HG02678 (cell line): ENCODE results near the gene PDE4DIP.
"Not testable (repeated sequence)": the region's sequence is repeated elsewhere in the genome, so short reads cannot be mapped to it uniquely, and the experiment has no call there.

ENCODE experiments used
- ATAC-seq: cut with Tn5 transposase; IDR thresholded peaks from one replicate; pipeline ENCODE4 v1.9.1; 2021; ENCODE audit warnings: mild to moderate bottlenecking, moderate library complexity; ENCODE audit not compliant: unreplicated experiment

The PDE4DIP gene

DNA sequence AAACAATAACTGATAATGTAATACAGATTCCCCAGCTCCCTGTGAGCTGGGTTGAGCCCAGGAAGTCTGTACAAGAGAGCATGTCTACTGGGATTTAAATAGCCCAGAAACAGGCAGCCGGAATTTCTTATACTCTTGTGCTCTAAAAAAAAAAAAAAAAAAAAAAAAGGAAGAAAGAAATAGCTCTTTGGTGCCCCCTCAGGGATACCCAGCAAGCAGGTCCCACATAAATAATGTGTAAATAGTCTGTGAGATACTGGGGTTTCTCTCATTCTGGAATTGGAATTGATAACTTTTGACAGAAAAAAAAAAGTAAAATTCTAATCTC is 25.4 kb downstream of the PDE4DIP start:
- not testable (repeated sequence) for ATAC-seq

- ATAC-seq = not testable (repeated sequence)
Observed at GRCh38 chr1:148874408-148875388, 30.5 kb downstream of the PDE4DIP start.

- ATAC-seq = not testable (repeated sequence)
Observed at GRCh38 chr1:148879812-148880416, 35.7 kb downstream of the PDE4DIP start.

DNA sequence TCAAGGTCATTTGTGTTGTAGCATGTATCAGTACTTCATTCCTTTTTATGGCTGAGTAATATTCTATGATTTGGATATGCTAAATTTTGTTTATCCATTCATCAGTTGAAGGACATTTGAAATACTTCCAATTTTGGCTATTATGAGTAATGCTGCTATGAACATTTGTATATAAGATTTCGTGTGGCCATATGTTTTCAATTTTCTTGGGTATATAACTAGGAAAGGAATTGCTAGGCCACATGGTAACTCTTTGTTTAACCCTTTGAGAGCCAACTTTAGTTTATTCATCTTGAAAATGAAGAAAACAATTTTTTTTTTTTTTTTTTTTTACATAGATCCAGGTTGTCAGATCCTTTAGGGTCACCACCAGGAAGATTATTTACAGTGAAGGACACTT is 37.0 kb downstream of the PDE4DIP start:
- ATAC-seq = not testable (repeated sequence)

GRCh38 chr1:148885219-148885618 is 41.0 kb downstream of the PDE4DIP start:
- not testable (repeated sequence) for ATAC-seq

DNA sequence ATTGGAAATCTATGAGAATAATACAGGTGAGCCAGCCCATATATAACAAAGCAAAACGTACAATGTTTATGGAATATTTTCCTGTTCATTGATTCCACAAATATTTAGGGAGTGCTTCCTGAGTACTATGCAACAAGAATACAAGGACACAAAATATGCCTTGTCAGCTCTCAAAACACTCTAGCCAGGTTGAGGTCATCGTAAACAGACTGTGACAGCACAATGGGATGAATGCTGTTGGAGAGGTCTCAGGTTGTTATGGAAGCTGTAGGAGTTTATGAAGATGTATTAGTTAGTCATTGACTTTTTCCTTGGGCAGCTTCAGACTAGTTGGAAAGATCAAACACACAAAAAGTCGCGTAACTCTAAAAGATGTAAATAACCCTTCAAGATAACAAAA is 42.1 kb downstream of the PDE4DIP start:
- not testable (repeated sequence) for ATAC-seq

DNA sequence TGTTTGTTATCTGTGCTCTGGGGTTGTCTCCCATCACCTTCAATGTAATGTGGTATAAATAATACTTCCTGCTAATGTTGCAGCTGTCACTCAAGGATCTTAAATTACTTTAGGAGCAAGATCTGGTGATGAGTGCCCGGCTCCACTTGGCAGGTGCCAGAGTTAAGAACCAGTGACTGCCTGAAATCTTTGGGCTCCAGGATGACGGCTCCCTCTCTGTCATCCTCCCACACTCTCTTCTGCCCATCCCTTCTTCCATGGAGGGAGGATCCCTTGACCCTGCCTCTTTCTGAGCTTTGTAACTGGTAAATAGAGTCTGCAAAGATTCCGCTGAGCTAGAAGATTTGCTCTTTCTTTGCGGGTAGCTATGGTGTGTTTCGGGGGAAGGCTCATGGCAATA is 44.4 kb downstream of the PDE4DIP start:
- not testable (repeated sequence) for ATAC-seq

DNA sequence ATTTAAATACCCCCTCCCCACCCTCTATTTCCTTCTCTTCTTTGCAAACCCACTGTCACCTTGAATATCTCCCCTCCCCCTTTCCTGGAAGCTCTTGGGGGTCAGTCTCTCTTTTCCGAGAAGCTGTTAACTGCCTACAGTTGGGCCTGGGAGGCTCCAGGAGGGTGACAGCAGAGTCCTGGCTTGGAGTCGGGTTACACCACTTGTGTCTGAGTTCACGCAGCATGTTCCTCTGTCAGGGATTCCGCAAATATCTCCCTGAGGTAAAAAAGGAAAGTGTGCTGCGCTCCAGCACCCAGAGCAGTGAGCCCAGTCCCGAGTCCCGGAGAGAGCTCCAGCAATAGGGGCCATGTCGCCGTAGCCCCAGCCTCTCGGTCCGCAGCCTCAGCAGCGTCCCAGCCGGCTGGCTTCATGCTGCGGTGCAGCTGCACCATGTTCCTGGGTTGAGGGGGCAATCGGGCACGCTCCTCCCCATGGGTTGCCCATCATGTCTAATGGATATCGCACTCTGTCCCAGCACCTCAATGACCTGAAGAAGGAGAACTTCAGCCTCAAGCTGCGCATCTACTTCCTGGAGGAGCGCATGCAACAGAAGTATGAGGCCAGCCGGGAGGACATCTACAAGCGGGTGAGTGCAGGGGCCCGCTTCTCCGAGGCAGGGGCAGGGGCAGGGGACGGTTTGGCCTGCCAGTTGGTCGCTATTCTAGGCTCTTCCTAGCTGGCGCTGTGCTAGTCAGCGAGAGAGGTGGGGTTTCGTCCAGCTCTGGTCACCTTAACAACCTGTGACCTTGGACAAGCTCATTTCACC is 45.2 kb downstream of the PDE4DIP start:
- ATAC-seq = not testable (repeated sequence)

GRCh38 chr1:148890075-148890568 is 45.9 kb downstream of the PDE4DIP start:
- ATAC-seq = not testable (repeated sequence)

DNA sequence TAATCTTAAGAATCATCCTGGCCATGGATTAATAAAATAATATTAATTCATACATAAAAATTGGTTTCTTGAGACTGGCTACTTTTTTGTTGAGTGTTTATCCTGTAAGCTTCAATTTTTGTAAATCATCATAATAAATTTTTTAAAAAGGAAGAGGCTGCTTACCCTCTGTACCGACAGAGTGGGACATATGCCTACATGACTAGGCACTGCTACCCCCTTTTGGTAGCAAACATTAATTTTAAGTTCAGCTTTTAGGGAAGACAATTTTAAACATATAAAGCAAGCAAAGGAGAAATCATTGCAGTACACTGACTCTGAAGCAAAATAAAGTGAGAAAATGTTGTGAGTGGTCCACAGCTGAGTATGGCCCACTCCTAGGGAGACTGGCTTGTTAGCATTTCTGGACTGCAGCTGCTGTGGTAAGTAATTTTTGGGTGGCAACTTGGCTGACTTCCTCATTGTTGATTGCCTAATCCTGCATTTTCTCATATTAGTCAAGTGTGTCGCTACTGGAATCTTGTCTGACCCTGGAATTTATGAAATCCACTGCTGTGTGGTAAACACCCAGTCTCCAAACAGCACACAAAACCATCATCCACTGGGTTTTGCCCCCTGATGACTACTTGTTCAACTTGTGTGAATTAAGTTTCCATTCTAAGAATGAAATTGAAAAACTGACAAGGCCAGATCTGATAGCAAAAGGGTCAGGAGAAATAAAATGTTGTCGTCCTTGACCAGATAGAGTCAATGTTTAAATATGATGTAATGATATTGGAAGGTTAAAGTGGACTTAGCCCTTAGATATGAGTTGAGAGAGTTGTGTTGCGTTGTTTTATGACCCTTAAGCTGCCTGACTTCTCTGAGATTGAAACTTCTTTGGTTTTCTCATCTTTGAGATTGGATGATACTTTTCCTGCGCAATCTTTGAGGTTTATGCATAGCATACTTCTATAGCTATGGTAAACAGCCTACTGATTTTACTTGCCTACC is 50.4 kb downstream of the PDE4DIP start:
- not testable (repeated sequence) for ATAC-seq

- not testable (repeated sequence) for ATAC-seq
Observed at GRCh38 chr1:148900026-148900425, 55.8 kb downstream of the PDE4DIP start.

GRCh38 chr1:148900691-148901090 is 56.5 kb downstream of the PDE4DIP start:
- ATAC-seq = not testable (repeated sequence)

DNA sequence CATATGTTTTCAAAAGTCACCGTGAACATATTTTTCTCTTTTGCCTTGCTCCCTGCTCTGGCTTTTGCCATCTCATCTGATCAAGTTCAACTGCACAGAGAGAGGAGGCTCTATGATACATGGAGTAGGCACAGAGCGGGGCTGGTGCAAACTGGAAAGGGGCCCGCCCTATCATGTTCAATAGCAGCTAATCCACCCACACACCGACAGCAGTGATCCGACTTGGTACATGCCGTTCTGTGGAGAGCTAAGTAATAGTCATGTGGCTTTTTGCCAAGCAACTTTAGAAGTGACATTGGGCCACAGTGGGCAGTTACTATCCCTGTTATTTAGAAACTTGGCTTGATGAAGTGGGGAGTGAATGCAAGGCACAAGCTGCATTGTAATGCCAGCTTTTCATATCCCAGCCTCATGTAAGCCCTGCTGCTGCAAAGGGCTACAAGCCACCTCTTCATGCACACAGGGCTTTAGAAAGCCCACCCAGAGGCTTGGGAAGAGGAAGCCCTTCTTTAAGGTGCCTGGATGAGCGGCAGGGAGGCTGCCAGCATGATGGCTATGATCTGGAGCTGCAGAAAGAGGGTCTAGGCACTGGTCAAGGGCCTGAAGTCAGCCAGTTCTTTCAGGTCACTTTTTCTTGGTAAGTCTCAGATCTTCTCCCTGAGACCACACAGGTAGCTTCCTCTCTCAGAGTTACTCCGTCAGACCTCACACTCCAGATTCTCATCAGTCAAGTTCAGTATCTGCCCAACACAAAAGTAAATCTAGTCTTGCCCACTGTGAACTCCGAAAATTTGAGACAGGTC is 57.1 kb downstream of the PDE4DIP start:
- ATAC-seq = not testable (repeated sequence)

- ATAC-seq = not testable (repeated sequence)
Observed at GRCh38 chr1:148901953-148902341, 57.7 kb downstream of the PDE4DIP start.

GRCh38 chr1:148909219-148909826 is 65.1 kb downstream of the PDE4DIP start:
- not testable (repeated sequence) for ATAC-seq

DNA sequence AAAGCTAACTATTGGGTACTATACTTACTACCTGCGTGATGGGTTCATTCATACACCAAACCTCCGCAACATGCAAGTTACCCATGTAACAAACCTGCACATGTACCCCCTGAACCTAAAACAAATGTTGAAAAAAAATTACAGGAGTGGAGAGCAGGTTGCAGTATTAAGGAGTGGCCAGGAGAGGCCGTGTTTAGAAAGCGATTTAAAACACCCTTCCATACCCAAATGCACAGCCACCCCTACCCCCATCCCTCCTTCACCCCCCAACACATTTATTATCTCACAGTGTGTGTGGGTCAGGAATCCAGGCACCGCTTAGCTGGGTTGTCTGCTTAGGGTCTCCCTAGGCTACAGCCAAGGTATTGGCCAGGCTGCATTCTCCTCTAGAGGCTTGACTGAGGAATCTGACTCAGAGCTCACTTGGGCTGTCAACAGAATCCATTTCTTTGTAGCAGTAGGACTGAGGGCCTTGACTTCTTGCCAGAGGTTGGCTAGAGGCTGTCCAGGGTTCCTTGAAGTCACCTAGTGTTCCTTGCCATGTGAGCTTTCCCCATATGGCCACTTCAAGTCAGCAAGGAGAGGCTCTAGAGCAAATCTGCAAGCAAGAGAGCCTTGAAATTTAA is 67.2 kb downstream of the PDE4DIP start:
- ATAC-seq = not testable (repeated sequence)

GRCh38 chr1:148916222-148916621 is 72.0 kb downstream of the PDE4DIP start:
- ATAC-seq = not testable (repeated sequence)
